ENCODE data around the gene ADCY2.

DNA sequence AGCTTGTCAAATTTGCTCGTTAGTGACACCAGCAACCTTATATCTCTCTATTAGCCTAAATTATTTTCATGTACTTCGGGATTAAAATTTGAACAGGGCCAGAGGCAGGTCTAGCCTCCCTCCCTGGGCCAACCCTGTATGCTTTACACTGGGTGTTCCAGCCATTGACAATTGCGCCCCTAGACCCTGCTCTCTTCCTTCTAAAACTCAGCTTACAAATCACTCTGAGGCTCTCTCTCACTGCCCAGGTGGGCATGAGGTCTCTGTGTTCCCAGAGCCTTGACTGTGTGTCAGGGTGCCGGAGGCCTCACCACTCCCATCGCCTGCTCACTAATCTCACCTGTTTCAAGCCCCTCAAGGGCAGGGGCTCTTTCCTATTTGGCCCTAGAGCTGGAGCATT is 461.4 kb downstream of the ADCY2 start:
- TF ChIP-seq CTCF (IDR thresholded peaks at IDR 0.05) (no peak), NFIC (IDR thresholded peaks at IDR 0.05; ENCODE audit: borderline replicate concordance) (no peak), MEF2A (IDR thresholded peaks at IDR 0.05; ENCODE audit: borderline replicate concordance, low read depth) (no peak), POLR2AphosphoS5 (IDR thresholded peaks at IDR 0.05; ENCODE audit: low read depth, low read length) (no peak), YY1 (IDR thresholded peaks at IDR 0.05; ENCODE audit: low read depth) (no peak), FOSL2 (IDR thresholded peaks at IDR 0.05; ENCODE audit: borderline replicate concordance, low read depth) (no peak), RAD21 (IDR thresholded peaks at IDR 0.05; ENCODE audit: low read length) (no peak), EZH2phosphoT487 (IDR thresholded peaks at IDR 0.05; ENCODE audit: borderline replicate concordance, low read depth) (no peak), FOXJ3 (CRISPR knock-in tag; IDR thresholded peaks at IDR 0.05) (no peak), SIN3A (IDR thresholded peaks at IDR 0.05; ENCODE audit: borderline replicate concordance, low read depth, low read length) (no peak), REST (IDR thresholded peaks at IDR 0.05; ENCODE audit: low read depth, low read length) (no peak)
- TF ChIP-seq, protein P1, sequence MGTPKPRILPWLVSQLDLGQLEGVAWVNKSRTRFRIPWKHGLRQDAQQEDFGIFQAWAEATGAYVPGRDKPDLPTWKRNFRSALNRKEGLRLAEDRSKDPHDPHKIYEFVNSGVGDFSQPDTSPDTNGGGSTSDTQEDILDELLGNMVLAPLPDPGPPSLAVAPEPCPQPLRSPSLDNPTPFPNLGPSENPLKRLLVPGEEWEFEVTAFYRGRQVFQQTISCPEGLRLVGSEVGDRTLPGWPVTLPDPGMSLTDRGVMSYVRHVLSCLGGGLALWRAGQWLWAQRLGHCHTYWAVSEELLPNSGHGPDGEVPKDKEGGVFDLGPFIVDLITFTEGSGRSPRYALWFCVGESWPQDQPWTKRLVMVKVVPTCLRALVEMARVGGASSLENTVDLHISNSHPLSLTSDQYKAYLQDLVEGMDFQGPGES (IDR thresholded peaks at IDR 0.05; ENCODE audit: low read depth, low read length), result no peak
- TF ChIP-seq, protein P2, sequence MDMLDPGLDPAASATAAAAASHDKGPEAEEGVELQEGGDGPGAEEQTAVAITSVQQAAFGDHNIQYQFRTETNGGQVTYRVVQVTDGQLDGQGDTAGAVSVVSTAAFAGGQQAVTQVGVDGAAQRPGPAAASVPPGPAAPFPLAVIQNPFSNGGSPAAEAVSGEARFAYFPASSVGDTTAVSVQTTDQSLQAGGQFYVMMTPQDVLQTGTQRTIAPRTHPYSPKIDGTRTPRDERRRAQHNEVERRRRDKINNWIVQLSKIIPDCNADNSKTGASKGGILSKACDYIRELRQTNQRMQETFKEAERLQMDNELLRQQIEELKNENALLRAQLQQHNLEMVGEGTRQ (IDR thresholded peaks at IDR 0.05; ENCODE audit: borderline replicate concordance, low read depth, low read length), result no peak

Measured in SK-N-SH (cell line).